Stimulated activated CD4-positive, alpha-beta T cell treated with anti-CD3 and anti-CD28 coated beads, Interleukin-12 subunit alpha, Interleukin-12 subunit beta, amount 100 ng/mL, for 24 hours (primary cell): ENCODE measurements around the gene CFAP221.

Experiments used
- DNase-seq, 2 experiments: peaks; one replicate each; pipeline ENCODE4 v3.0.0-alpha.2; 2020; ENCODE audit warnings: low read depth in 2 of 2

CFAP221 gene

DNA sequence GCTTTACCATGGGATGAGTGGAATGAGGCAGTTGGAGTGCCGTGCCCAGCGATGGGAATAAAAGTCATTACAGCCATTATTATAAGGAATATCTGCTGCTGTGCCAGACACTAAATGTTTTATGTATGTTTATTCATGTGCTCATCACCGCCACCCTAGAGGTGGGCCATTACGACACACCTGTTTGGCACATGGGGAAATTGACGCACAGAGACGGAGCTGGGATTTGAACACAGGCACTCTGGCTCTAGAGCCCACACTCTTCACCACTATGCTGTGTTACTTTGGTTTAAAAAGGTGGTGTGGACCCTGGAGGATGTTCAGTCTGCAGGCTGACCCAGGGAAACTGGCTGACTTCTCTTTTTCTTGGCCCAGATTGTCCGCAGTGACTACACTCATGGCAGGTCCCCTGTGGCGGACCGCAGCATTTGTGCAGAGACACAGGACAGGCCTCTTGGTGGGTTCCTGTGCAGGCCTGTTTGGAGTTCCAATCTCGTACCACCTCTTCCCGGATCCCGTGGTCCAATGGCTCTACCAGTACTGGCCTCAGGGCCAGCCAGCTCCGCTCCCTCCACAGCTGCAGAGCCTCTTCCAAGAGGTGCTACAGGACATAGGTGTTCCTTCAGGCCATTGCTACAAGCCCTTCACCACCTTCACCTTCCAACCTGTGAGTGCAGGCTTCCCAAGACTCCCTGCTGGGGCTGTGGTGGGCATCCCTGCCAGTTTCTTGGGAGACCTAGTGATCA lies 136.4 kb downstream of the CFAP221 start:
- no peak for DNase-seq

DNA sequence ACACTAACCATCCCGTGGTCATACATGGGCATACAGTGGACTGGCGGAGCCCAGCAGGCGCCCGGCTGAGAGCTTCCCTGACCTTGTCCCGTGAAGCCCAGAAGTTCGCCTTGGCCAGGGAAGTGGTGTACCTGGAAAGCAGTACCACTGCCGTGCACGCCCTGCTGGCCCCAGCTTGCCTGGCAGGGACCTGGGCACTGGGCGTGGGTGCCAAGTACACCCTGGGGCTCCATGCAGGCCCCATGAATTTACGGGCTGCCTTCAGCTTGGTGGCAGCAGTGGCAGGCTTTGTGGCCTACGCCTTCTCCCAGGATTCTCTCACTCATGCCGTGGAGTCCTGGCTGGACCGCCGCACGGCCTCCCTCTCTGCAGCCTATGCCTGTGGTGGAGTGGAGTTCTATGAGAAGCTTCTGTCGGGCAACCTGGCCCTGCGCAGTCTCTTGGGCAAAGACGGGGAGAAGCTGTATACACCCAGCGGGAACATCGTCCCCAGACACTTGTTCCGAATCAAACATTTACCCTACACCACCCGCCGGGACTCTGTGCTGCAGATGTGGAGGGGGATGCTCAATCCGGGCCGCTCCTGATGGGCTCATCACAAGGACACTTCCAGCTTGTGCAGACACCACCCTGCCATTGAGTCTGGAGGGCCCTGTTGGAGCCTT lies 137.1 kb downstream of the CFAP221 start:
- DNase-seq, result no peak

DNA sequence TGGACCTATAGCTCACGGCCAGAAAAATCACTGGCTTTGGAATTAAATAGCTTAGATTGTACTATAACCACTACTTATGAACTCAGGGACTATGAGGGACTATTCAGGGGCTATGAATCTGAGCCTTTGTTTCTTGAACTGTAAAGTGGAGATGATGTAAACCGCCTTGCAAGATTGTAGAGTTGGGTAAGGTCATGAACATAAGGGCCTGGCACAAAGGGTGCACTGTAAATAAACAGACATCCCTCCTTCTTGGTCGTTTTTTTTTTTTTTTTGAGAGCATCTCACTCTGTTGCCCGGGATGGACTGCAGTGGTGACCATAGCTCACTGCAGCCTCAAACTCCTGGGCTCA lies 137.6 kb downstream of the CFAP221 start:
- DNase-seq, result no peak

DNA sequence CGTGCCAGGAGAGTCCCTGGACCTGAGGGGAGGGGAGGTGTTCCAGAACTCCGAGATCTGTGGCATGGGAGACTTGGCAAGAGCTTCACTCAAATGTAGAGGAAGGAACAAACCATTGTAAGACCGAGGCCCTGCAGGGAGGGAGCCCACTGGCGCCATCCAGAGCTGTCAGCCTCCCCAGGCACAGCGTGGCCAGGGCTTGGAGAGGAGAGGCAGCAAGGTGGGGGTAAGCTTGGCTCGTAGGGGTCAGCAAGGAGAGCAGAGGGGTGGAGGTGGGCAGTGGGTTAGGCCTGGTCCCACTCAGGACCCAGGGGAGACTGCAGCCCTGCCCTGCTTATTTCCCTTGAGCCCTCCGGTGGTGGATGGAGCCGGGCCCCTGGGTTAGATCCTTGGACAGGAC lies 138.3 kb downstream of the CFAP221 start:
- DNase-seq, result no peak

DNA sequence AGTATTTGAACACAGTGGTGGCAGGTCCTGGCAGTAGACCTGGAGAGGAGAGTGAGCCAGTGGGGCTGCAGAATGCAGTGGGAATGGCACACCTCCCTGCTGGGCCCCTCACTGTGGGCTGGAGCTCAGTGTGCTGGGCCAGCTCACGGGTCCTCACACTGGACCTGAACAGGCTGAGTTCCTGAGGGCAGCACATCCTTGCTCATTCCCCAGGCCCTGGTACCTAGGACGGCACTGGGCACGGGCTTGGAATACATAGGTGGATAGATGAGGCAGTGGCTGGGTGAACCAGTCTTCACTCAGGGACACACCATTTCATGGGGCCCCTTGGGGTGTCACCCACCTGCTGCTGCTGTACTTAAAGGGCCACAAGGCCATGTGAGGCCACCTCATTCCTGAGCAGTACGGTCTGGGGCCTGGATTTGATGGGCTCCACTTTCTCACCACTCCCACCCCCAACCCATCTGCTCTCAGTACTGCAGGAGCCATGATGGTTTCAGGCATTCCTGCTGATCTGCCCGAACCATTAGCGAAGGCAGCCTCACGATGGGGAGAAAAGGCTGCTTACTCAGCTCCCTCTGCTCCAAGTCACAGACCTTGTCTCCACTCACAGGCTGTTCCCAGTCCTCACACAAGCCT lies 138.9 kb downstream of the CFAP221 start:
- DNase-seq, result no peak

DNA sequence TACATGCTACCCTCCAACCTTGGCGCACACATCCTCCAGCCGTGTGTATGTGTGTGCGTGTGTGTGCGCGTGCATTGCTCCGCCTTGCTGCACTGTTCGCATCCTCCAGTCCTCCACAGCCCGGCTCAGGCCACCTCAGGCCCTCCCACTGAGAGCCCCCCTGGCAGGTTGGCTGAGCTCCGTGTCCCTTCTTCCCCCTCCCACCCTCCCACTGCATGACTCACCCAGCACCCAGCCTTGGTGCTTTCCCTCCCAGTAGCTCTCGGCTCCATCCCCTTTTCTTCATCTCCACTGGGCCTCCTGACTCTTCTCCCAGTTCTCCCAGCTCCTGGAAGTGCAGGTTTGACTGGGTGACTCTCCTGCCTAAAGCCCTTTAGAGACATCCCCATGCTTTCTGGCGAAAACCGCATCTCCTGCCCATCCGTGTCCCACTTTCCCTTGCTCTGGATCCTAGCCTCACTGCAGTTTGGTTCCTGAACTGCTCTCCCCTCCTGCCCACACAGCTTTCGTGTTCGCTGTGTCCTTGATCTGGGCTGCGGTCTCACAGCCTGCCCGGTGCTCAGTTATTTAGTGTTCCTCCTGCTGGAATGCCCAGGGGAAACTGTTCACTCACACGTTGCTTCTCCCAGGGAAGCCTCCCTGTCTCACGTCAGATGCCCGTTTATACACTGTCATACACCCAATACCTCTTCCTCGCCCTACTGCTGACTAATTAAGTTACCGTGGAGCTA lies 139.6 kb downstream of the CFAP221 start:
- no peak for DNase-seq

DNA sequence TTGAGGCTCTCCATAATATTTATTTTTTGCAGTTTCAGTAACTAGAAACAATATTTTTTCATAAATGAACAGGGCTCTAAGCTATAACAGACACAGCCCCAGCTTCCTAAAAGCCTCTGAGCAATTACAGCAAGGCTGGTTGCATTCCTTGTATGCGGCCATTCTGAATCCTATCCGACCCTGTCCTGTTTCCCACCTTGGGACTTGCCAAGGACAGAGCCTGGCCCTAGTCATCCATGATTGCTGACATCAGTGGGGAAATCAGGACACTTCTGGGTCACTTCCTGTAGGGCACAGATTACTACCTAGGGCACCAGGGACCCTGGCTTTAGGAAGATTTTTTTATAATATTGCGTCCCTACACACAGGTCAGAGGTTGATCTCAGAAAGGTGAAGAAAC lies 140.3 kb downstream of the CFAP221 start:
- DNase-seq, result no peak

DNA sequence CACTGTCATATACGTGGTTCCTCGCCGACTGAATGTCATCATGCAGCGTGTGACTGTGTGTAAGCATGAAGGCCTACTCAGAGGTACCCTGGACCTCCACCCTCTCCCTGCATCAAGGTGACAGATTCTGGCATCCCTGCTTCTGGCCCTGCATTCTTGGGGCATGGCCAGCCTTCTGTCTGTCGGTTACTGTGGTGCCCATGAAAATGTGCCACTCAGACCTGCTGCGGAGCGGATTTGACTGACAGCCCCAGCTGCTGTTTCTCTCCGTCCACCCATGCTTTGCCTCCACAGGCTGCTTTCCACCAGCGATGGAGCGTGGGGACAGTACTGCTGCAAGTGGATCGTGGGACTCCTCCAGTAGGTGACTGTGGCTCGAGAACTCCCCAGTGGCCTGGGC lies 144.4 kb downstream of the CFAP221 start:
- no peak for DNase-seq

DNA sequence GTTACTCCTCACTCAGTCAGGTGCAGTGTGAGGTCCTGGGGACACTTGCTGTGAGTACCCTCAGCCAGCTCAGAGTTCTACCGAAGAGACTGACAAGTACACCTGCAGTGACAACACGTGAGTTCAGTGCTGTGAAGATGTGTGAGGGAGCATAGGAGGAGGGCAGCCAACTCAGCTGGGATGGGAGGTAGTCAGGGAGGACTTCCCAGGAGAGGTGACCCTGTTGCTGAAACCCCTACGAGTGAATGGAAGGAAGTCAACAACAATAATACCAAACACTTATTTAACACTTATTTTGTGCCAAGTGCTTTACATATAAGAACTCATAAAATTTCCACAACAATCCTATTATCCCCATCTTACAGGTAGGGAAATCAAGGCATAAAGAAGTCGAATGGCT lies 145.0 kb downstream of the CFAP221 start:
- no peak for DNase-seq

DNA sequence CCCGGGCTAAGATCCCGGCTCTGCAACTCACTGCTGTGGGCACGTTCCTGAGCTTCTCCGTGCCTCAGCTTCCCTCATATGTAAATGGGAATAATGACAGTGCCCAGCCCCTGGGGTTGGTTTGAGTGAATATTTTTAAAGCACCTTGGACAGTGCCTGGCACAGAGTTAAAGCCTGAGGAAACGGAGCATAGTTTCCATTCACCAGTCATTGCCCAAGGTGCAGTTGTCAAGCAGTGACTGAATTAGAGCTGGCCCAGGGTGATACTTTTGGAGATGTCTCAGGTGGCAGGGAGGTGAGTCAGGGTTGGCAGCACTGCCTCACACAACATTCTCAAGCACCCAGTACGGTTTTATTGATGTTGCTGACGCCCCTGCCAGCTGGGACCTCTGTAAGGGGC lies 146.9 kb downstream of the CFAP221 start:
- DNase-seq, result no peak

DNA sequence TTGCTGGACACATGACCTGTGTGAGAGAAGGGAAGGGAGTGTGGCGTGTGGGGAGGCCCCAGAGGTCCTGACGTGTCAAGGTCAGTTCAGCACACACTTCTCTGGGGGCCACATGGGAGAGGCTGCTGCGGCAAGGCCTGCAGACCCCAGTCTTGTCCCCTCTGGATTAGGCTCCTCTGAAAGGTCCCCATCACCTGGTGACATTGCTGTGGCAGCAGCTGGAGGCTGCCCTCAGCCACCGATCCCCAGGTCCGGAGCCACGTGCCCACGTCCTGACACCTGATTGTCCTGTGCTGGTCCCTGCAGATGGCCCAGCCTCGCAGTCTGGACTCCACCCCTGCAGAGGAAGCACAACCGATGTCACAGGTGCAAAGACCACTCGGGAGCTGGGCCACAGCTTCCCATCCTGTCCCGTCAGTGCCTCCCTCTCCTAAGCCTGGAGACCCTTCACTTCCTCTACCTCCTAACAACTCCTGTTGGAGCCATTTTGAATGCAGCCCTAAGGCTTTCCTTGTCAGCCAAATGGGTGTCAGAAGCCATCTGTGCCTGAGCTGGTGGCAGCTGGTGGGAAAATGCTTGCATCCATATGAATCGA lies 147.5 kb downstream of the CFAP221 start:
- no peak for DNase-seq

DNA sequence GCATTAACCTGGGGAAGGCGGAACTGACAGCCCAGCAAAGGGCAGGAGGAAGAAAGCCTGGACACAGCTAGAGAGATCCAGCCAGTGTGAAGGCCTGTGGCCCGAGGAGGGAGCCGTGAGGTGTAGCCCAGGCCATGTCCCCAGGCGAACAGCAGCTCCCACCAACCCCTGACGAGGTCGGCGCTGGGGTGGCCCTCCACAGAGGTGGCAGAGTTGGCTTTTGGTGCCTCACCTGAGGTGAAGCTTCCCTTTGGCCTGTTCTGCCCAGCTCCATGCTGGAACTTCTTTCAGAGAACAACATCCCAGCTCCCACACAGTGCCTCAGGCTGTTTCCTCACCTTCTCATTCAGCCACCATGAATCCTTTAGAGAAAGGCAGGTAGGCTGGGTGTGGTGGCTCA lies 148.1 kb downstream of the CFAP221 start:
- no peak for DNase-seq

DNA sequence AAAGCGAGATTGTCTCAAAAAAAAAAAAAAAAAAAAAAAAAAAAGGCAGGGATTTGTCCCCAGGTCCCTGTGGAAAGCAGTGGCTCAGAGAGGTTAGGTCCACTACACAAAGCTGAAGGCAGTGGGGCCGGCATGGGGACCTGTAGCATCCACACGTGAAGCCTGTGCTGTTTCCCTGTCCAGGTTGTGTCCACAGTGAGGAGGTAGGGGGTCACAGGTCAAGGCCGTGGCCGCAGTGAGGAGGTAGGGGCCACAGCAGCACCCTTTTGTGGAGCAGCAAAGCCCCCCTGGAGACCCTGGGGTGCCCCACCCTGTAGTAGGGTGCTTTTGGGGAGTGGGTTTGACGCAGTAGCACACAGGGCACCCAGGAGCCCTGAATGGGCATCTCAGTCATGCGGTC lies 148.7 kb downstream of the CFAP221 start:
- no peak for DNase-seq

DNA sequence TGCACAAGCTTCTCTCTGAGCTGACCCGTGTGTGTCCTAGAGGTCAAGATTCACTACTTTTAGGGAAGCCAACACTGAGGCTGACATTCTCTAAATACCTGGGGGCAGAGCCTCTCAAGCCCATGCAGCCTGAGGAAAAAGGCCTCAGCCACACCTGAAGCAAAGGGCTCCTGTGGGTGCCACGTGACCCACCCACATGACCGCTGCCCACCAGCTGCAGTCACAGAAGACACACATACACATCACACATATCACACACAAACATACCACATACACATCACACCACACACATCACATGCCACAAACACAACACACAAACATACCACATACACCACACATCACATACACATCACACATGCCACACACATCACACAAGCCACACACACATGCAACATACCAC lies 149.3 kb downstream of the CFAP221 start:
- DNase-seq, result no peak

DNA sequence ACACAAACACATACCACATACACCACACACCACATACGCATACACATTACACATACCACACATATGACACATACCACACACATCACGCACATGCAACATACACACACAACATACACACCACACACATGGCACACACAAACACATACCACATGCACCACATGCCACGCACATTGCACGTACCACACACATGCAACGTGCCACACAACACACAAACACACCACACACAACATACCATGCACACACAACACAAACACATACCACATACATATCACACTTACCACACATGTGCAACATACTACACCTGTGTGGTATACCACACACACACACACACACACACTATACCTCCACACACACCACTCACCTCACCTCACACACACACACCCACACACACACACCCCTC lies 149.7 kb downstream of the CFAP221 start:
- no peak for DNase-seq

DNA sequence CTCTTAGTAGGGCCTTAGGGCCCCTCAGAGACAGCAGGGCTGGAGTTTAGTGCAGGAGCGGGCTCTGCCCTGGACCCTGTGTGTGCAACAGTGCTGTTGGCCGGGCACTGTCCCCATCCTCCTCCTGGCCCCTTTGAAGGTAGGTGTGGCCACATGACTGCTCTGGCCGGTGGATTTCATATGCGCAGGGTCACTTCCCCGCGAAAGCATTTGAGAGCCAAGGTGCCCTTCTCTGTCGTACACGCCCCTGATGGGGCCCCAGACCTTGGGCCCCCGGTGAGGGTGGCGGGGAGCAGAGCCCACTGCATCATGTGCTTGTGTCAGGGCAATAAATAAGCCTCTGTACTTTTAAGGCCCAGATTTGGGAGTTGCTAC lies 150.2 kb downstream of the CFAP221 start:
- DNase-seq, result no peak

DNA sequence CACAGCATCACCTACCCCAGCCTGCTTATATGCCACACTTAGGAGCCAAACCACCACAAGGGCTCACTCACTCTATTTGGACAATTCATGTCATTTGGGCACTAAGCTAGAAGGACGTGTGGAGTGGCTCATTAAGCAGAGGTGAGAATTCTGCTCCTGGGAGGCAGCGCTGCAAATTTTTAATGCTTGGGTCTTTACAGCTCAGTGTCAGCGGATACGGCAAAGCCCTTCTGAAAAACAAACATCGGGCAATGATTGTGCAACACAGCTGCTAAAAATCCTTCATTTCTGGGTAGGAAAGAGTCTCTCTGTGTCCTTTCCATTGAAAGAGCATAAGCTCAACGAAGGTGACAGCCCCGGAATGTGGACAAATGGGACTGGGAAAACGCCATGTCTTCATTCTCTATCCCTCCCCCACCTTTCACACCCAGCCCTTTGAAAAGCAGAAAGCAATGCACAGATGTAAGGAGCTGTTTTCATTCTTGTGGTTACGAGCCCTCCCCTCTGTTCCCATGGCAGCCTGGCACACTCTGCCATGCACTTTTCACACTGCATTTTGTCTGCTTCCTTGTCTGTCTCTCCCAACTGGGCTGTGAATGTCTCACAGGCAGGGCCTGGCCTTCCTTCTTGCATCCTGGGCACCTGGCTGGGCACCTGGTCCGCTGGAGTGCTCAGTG lies 150.7 kb downstream of the CFAP221 start:
- no peak for DNase-seq

DNA sequence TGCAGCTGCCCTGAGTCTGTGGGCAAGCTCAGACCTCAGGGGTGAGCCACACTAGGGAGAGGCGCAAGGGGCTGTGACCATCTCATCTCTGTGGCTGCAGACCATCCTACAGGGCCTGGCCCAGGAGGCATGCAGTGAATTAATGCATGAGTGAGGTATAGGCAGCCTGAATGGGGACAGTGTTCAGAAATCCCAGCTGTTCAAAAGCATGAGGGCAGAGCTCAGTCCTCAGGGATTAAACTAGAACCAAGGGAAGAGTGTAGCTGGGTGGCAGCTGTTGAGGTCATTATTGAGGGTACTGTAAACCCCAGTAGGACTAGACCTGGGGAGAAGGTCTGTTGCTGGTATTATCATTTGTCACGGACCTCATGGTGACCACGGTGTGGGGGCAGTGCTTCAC lies 151.8 kb downstream of the CFAP221 start:
- DNase-seq, result no peak

DNA sequence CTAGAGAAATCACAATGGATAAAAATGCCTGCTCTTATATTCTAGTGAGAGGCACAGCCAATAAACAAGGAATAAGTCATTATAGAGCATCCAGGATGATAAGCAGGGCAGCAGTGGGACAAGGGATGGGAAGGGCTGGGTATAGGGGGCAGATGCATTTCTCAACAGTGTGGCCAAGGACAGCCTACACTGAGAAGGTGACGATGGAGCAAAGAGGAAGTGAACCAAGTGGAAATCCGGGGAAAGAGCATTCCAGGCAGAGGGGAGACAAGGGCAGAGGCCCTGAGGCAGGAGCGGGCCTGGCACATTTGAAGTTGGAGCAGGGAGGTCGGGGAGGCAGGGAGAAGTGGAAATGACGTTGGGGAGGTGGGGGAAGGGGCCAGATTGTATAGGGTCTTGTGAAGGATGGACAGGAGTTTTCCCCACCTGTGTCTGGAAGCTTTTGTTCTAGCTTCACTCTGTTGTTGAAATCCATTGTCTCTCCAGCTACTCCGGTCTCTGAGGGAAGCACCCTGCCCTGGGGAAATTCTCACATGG lies 152.3 kb downstream of the CFAP221 start:
- no peak for DNase-seq

DNA sequence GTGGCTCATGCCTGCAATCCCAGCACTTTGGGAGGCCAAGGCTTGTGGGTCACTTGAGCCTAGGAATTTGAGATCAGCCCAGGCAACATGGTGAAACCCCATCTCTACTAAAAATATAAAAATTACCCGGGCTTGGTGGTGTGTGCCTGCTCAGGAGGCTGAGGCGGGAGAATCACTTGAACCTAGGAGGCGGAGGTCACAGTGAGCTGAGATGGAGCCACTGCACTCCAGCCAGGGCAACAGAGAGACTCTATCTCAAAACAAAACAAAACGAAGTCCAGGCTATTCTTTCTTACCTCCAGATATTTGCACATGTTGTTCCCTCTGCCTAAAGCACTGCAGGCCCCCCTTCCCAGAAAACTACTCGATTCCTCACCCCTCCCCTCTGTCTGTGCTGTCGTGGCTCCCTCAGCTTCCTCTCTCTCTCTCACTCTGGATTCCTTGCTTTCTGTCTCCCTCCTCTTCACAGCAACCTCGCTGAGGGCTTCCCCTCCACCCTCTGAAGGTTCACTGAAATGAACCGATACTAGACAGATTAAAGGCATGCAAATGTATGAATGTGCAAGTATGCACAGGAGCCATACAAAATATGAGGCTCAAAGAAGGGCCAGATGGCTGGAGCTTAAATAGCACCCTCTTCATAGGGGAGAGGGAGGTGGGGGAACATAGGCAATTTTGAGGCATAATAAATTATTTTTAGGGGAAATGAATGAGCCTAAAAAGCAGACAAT lies 153.2 kb downstream of the CFAP221 start:
- no peak for DNase-seq

DNA sequence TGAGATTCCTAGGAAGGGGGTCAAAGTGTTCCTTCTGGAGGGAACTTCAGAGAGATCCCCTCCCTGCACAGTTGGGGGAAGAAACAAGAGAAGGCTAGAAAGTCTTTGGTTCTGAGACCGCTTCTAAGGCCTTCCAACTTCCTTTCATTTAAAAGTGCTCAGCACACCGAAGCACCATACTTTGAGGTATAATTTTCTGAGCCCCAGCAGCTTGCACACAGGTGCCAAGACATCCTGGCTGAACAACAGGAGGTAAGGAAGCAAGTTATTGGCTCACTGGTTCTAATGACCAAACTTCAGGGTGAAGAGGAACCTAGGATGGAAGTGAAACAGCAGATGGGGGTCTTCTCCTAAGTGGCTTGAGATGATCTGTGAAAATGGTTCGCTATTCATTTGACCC lies 154.0 kb downstream of the CFAP221 start:
- no peak for DNase-seq
